Gastroesophageal sphincter (tissue), 4 donors: ENCODE data around the gene NPC1. TPM values are rescaled to one million over a fixed set of nuclear protein-coding genes. Genes with fewer than 3 reads are reported as not detected.

Source experiments
- ATAC-seq: fragments of 150-250 bp; one replicate; pipeline ENCODE4 v1.9.1; 2016; ENCODE audit warnings: mild to moderate bottlenecking, moderate library complexity
- H3K27ac ChIP-seq, 4 donors: fragments of 200-600 bp; sonication (generic) in 3 of 4; 1 replicate in 3 of 4; 2 replicates in 1 of 4; pipeline ENCODE4 v1.5.1; 2016 to 2019
- H3K27me3 ChIP-seq: fragments of 200-600 bp; sonication (generic); one replicate; pipeline ENCODE4 v1.5.1; 2019
- H3K36me3 ChIP-seq, 2 donors: fragments of 200-600 bp; sonication (generic); one replicate each; pipeline ENCODE4 v1.5.1; 2019; ENCODE audit warnings: control low read depth in 1 of 2
- H3K4me1 ChIP-seq, 3 donors: fragments of 200-600 bp; sonication (generic); 1 replicate in 2 of 3; 2 replicates in 1 of 3; pipeline ENCODE4 v1.5.1; 2016 to 2019; ENCODE audit warnings: control low read depth in 2 of 3
- H3K4me3 ChIP-seq, 2 donors: fragments of 200-600 bp; sonication (generic); one replicate each; pipeline ENCODE4 v1.5.1; 2019; ENCODE audit warnings: mild to moderate bottlenecking in 1 of 2, moderate library complexity in 1 of 2
- H3K9me3 ChIP-seq, 3 donors: fragments of 200-600 bp; sonication (generic); one replicate each; pipeline ENCODE4 v1.5.1; 2017 to 2019; ENCODE audit warnings: control low read depth in 2 of 3
- CTCF ChIP-seq, 4 experiments: fragments of 200-600 bp in 2 of 4; fragments of 450-650 bp in 2 of 4; sonication (generic) in 1 of 4; IDR thresholded peaks; one replicate each; pipeline ENCODE4 v1.5.1; 2017 to 2019; ENCODE audit warnings: antibody characterized with exemption in 4 of 4, mild to moderate bottlenecking in 2 of 4, moderate library complexity in 2 of 4
- EP300 ChIP-seq: sonication (generic); formaldehyde crosslinking; IDR thresholded peaks from one replicate; pipeline ENCODE4 v1.6.1; 2017; ENCODE audit warnings: antibody characterized with exemption, mild to moderate bottlenecking
- POLR2A ChIP-seq, 2 donors: fragments of 450-650 bp; IDR thresholded peaks; one replicate each; pipeline ENCODE4 v1.6.1; 2017; ENCODE audit warnings: antibody characterized with exemption in 2 of 2, mild to moderate bottlenecking in 2 of 2, moderate library complexity in 1 of 2
- POLR2AphosphoS5 ChIP-seq: sonication (generic); formaldehyde crosslinking; IDR thresholded peaks from one replicate; pipeline ENCODE4 v1.6.1; 2017; ENCODE audit warnings: antibody characterized with exemption
- WGBS, 2 donors: methylation state at CpG; one replicate each; pipeline ENCODE4 v1.1.5; 2018; ENCODE audit warnings: low coverage in 1 of 2; 5-methylcytosine and 5-hydroxymethylcytosine counted together
- total RNA-seq, 4 donors: library from RNA; depleted of rRNA; stranded (reverse); fragments of >200 nt; gene quantifications; one replicate each; pipeline ENCODE4 v1.1.0, GENCODE V29; 2016

Gene NPC1
- total RNA-seq = 10 to 100 TPM; 35.6 to 63.2 (median 51.9) TPM

- peaks cover 0 to 44% (median 7%) of the 10 kb centered on the region in 3 donors for H3K4me1 ChIP-seq
Observed at GRCh38 chr18:23586249-23587196, at the start of gene NPC1. Gene NPC1, minus strand, starts transcription at chr18:23586506. Its CDS starts 163 bp downstream, at chr18:23586343.

GRCh38 chr18:23636071-23636399, 49.7 kb upstream of the NPC1 start:
- no peak overlapping the region for H3K27ac ChIP-seq
- 78 to 90% methylated on average over 2 to 3 of the region's 3 CpGs for WGBS, 2 donors
- H3K36me3 ChIP-seq = no peaks in the 10 kb centered on the region
- no peaks in the 10 kb centered on the region for H3K27me3 ChIP-seq
- H3K4me1 ChIP-seq = no peaks in the 10 kb centered on the region
- TF ChIP-seq CTCF (IDR thresholded peaks at IDR 0.05) = no peak
- no peak for TF ChIP-seq POLR2A (IDR thresholded peaks at IDR 0.05)
- no peak for TF ChIP-seq POLR2AphosphoS5
- TF ChIP-seq EP300 = no peak
- no peak for ATAC-seq
- H3K4me3 ChIP-seq = no peak overlapping the region
- H3K9me3 ChIP-seq = no peaks in the 10 kb centered on the region

More at GRCh38 chr18:23586249-23587196, at the start of gene NPC1:
- peak within 1 kb of the TSS; percentile 60 to 91 for H3K4me3 ChIP-seq
- H3K27ac ChIP-seq = peak within 1 kb of the TSS; percentile 93 to 100 (median 96)
- H3K36me3 ChIP-seq = no peaks in the 10 kb centered on the region
- WGBS, 2 donors = 0% methylated on average over 5 to 10 of the region's 95 CpGs
- no peak for TF ChIP-seq EP300
- TF ChIP-seq POLR2AphosphoS5 = peak; percentile 81
- peak; percentile 89 to 93 for TF ChIP-seq POLR2A (IDR thresholded peaks at IDR 0.05)
- TF ChIP-seq CTCF (IDR thresholded peaks at IDR 0.05) = peak; percentile 78 to 99 (median 92)
- no peaks in the 10 kb centered on the region for H3K9me3 ChIP-seq
- peak; percentile 97 for ATAC-seq
- no peaks in the 10 kb centered on the region for H3K27me3 ChIP-seq

- H3K27ac ChIP-seq = no peak overlapping the region
- no peaks in the 10 kb centered on the region for H3K27me3 ChIP-seq
- WGBS, 2 donors = 75 to 86% methylated on average over 3 to 6 of the region's 6 CpGs
- no peaks in the 10 kb centered on the region for H3K9me3 ChIP-seq
- no peak for ATAC-seq
- no peaks in the 10 kb centered on the region for H3K4me1 ChIP-seq
- TF ChIP-seq POLR2A (IDR thresholded peaks at IDR 0.05) = no peak
- no peak for TF ChIP-seq EP300
- TF ChIP-seq CTCF (IDR thresholded peaks at IDR 0.05) = no peak
- TF ChIP-seq POLR2AphosphoS5 = no peak
- H3K36me3 ChIP-seq = no peaks in the 10 kb centered on the region
- no peak overlapping the region for H3K4me3 ChIP-seq
Observed at GRCh38 chr18:23635283-23636070, 49.2 kb upstream of the NPC1 start.

GRCh38 chr18:23634692-23635091, 48.4 kb upstream of the NPC1 start:
- Histone ChIP-seq H3K36me3 (no peaks in the 10 kb centered on the region), H3K27me3 (no peaks in the 10 kb centered on the region), H3K27ac (no peak overlapping the region), H3K4me1 (no peaks in the 10 kb centered on the region), H3K4me3 (no peak overlapping the region), H3K9me3 (no peaks in the 10 kb centered on the region)
- ATAC-seq = no peak
- TF ChIP-seq POLR2AphosphoS5 = no peak
- TF ChIP-seq CTCF (IDR thresholded peaks at IDR 0.05) = no peak
- TF ChIP-seq POLR2A (IDR thresholded peaks at IDR 0.05) = no peak
- WGBS, 2 donors = 71 to 100% methylated on average over 1 to 3 of the region's 3 CpGs
